ENCODE data around the gene CHAD. TPM values are rescaled to one million over a fixed set of nuclear protein-coding genes. Genes with fewer than 3 reads are reported as not detected.

Gene CHAD
- total RNA-seq, 1 experiment from 2014 or later, result not detected

- H3K27ac Mint-ChIP-seq (ENCODE audit: unreplicated experiment), result no peak overlapping the region
- BruUV-seq (replicated peaks), result no TSS peak
- intact Hi-C loops (cut with micrococcal nuclease; ENCODE audit: unreplicated experiment), result no loop called here
- DNase-seq, result no peak
- no peaks in the 10 kb centered on the region for H3K27me3 Mint-ChIP-seq (ENCODE audit: insufficient read depth, unreplicated experiment)
- Histone ChIP-seq H3K36me3 (ENCODE audit: control insufficient read depth, insufficient read depth, low read length) (no peaks in the 10 kb centered on the region; the same call in 1 of the 2 replicates), H3K4me3 (ENCODE audit: low read depth, low read length) (no peak overlapping the region), H3K27me3 (replicated peaks; ENCODE audit: control insufficient read depth, insufficient read depth, low read length) (no peaks in the 10 kb centered on the region), H3K9me3 (no peaks in the 10 kb centered on the region), H3K4me1 (no peaks in the 10 kb centered on the region)
- TF ChIP-seq, protein P1, sequence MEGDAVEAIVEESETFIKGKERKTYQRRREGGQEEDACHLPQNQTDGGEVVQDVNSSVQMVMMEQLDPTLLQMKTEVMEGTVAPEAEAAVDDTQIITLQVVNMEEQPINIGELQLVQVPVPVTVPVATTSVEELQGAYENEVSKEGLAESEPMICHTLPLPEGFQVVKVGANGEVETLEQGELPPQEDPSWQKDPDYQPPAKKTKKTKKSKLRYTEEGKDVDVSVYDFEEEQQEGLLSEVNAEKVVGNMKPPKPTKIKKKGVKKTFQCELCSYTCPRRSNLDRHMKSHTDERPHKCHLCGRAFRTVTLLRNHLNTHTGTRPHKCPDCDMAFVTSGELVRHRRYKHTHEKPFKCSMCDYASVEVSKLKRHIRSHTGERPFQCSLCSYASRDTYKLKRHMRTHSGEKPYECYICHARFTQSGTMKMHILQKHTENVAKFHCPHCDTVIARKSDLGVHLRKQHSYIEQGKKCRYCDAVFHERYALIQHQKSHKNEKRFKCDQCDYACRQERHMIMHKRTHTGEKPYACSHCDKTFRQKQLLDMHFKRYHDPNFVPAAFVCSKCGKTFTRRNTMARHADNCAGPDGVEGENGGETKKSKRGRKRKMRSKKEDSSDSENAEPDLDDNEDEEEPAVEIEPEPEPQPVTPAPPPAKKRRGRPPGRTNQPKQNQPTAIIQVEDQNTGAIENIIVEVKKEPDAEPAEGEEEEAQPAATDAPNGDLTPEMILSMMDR (IDR thresholded peaks at IDR 0.05; ENCODE audit: insufficient read depth in 1 of 2, low read depth in 1 of 2, low read length in 1 of 2, severe bottlenecking in 1 of 2, unreplicated experiment in 1 of 2), result no peak
- no peak overlapping the region for H3K4me3 Mint-ChIP-seq (ENCODE audit: unreplicated experiment)
- peaks cover 25% of the 10 kb centered on the region for H3K36me3 Mint-ChIP-seq (ENCODE audit: insufficient read depth, unreplicated experiment)
- ChIA-PET CTCF (interaction anchor here (0.6 kb wide), 1 partner anchor 20 kb away, joined by 4 read pairs; no protein-coding TSS in a partner anchor), POLR2A (interaction anchor here (0.6 kb wide), 1 partner anchor 182 kb away, joined by 3 read pairs; no protein-coding TSS in a partner anchor)
- no peaks in the 10 kb centered on the region for H3K4me1 Mint-ChIP-seq (ENCODE audit: low read depth, unreplicated experiment)
- H3K9me3 Mint-ChIP-seq (ENCODE audit: unreplicated experiment), result no peaks in the 10 kb centered on the region
Observed at GRCh38 chr17:50465171-50465570, 3.5 kb downstream of the CHAD start.

- no peak for DNase-seq
- ChIA-PET POLR2A (interaction anchor here (0.6 kb wide), 1 partner anchor 182 kb away, joined by 3 read pairs; no protein-coding TSS in a partner anchor), CTCF (interaction anchor here (0.6 kb wide), 1 partner anchor 20 kb away, joined by 4 read pairs; no protein-coding TSS in a partner anchor)
- Mint-ChIP-seq H3K27me3 (ENCODE audit: insufficient read depth, unreplicated experiment) (no peaks in the 10 kb centered on the region), H3K36me3 (ENCODE audit: insufficient read depth, unreplicated experiment) (peaks cover 25% of the 10 kb centered on the region), H3K9me3 (ENCODE audit: unreplicated experiment) (no peaks in the 10 kb centered on the region), H3K4me1 (ENCODE audit: low read depth, unreplicated experiment) (no peaks in the 10 kb centered on the region), H3K4me3 (ENCODE audit: unreplicated experiment) (no peak overlapping the region), H3K27ac (ENCODE audit: unreplicated experiment) (no peak overlapping the region)
- Histone ChIP-seq H3K4me3 (ENCODE audit: low read depth, low read length) (no peak overlapping the region), H3K9me3 (no peaks in the 10 kb centered on the region), H3K36me3 (ENCODE audit: control insufficient read depth, insufficient read depth, low read length) (no peaks in the 10 kb centered on the region; the same call in 1 of the 2 replicates), H3K4me1 (no peaks in the 10 kb centered on the region), H3K27me3 (replicated peaks; ENCODE audit: control insufficient read depth, insufficient read depth, low read length) (no peaks in the 10 kb centered on the region)
- intact Hi-C loops (cut with micrococcal nuclease; ENCODE audit: unreplicated experiment), result no loop called here
- BruUV-seq (replicated peaks), result no TSS peak
- TF ChIP-seq, protein P1 (IDR thresholded peaks at IDR 0.05; ENCODE audit: insufficient read depth in 1 of 2, low read depth in 1 of 2, low read length in 1 of 2, severe bottlenecking in 1 of 2, unreplicated experiment in 1 of 2), result no peak
Observed at GRCh38 chr17:50464736-50465135, 3.9 kb downstream of the CHAD start.

DNA sequence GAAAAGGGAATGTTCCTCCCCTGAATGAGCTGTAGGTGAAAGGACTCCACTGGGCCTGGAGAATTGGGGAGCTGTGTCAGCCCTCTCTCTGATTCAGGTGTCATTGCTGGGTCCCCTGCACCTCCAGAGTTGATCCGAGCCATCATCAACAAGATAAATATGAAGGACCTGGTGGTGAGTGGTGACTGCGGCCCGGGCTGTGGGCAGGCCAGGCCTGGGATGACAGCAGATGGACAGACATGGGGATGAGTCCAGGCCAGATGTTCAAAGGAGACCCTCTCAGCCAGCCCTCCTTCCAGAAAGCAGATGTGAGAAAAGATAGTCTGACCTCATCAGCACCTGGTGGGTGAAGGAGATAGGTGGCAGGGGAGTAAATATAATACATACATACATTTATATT, 4.6 kb downstream of the CHAD start:
- TF ChIP-seq, protein P1 (IDR thresholded peaks at IDR 0.05; ENCODE audit: insufficient read depth in 1 of 2, low read depth in 1 of 2, low read length in 1 of 2, severe bottlenecking in 1 of 2, unreplicated experiment in 1 of 2), result no peak
- ChIA-PET POLR2A (interaction anchor here (0.7 kb wide), 1 partner anchor 255 kb away, joined by 4 read pairs; the partner anchor contains the start of gene LUC7L3), CTCF (interaction anchor here (0.6 kb wide), 1 partner anchor 467 kb away, joined by 3 read pairs; no protein-coding TSS in a partner anchor)
- intact Hi-C loops (cut with micrococcal nuclease; ENCODE audit: unreplicated experiment), result no loop called here
- Histone ChIP-seq H3K27me3 (replicated peaks; ENCODE audit: control insufficient read depth, insufficient read depth, low read length) (no peaks in the 10 kb centered on the region), H3K9me3 (no peaks in the 10 kb centered on the region), H3K4me3 (ENCODE audit: low read depth, low read length) (no peak overlapping the region), H3K4me1 (peaks cover 4% of the 10 kb centered on the region), H3K36me3 (ENCODE audit: control insufficient read depth, insufficient read depth, low read length) (no peaks in the 10 kb centered on the region; the same call in 1 of the 2 replicates)
- Mint-ChIP-seq H3K4me3 (ENCODE audit: unreplicated experiment) (no peak overlapping the region), H3K4me1 (ENCODE audit: low read depth, unreplicated experiment) (peaks cover 6% of the 10 kb centered on the region), H3K27ac (ENCODE audit: unreplicated experiment) (no peak overlapping the region), H3K9me3 (ENCODE audit: unreplicated experiment) (no peaks in the 10 kb centered on the region), H3K36me3 (ENCODE audit: insufficient read depth, unreplicated experiment) (peaks cover 31% of the 10 kb centered on the region), H3K27me3 (ENCODE audit: insufficient read depth, unreplicated experiment) (no peaks in the 10 kb centered on the region)
- no TSS peak for BruUV-seq (replicated peaks)
- no peak for DNase-seq
